Endometrial microvascular endothelial cells (primary cell): Measurements from ENCODE around the gene JAM3. TPM values are rescaled to one million over a fixed set of nuclear protein-coding genes. Genes with fewer than 3 reads are reported as not detected.

Experiments used
- total RNA-seq: library from RNA; depleted of rRNA; stranded (reverse); fragments of >200 nt; gene quantifications from one replicate; pipeline ENCODE4 v1.2.3, GENCODE V29; 2015; ENCODE audit errors: inconsistent ontology term

Gene JAM3
- total RNA-seq, 1 donor from 2014 or later: 75.9 TPM

Other genes with a start within 250 kb of the JAM3 start
- gene SPATA19, start 223.6 kb upstream of the JAM3 start, total RNA-seq: not detected
- gene IGSF9B, start 112.1 kb upstream of the JAM3 start, total RNA-seq: not detected
- gene NCAPD3, start 154.9 kb downstream of the JAM3 start, total RNA-seq: 30.1 TPM
- 35.1 TPM for gene VPS26B, start 155.6 kb downstream of the JAM3 start, total RNA-seq
- gene THYN1, start 184.3 kb downstream of the JAM3 start, total RNA-seq: 42.7 TPM
- 21.7 TPM for gene ACAD8, start 184.5 kb downstream of the JAM3 start, total RNA-seq
- not detected for gene GLB1L3, start 207.3 kb downstream of the JAM3 start, total RNA-seq